T-helper 22 cell (primary cell): ENCODE results near the gene ABR.

Experiments used
- DNase-seq: peaks from one replicate; pipeline ENCODE4 v3.0.0-alpha.2; 2020; ENCODE audit warnings: low read depth

ABR gene

DNA sequence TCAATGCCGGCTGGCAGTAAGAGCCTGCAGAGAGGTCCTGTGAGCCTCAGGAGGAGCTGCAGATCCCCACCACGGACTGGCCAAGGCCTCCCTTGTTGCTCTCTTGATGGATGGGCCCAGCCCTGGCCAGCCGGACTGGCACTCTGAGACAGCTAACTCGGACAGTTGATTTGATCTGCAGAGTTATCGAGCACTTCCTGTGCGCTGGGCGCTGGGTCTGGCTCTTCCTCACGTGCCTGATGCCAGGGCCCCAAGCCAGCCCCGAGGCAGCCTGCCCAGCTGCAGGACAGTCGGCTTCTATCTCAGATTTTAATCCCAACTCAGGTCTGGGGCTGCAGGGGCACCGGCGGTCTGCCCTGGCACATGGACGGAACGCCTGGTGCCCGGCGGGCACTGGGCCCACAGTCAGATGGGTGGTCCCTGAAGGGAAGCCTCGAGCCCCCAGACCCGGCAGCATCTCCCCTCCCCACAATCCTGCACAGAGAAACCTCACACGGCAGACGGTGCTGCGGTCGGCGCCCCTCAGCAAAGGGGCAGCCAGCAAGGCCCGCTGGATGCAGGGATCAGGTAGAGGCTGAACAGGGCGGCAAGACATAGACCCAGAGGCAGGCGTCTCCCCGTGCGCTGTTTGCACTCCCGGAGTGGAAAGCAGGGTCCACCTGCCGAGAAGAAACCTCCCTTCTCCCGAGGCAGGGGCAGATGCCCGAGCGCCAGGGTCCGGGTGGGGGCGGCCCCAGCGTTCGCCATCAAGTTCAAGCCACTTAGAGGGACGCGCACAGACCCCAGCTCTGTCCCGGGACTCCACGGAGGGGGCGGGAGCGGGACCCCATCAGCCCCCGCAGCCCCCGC lies 148.9 kb downstream of the ABR start:
- DNase-seq, result no peak

DNA sequence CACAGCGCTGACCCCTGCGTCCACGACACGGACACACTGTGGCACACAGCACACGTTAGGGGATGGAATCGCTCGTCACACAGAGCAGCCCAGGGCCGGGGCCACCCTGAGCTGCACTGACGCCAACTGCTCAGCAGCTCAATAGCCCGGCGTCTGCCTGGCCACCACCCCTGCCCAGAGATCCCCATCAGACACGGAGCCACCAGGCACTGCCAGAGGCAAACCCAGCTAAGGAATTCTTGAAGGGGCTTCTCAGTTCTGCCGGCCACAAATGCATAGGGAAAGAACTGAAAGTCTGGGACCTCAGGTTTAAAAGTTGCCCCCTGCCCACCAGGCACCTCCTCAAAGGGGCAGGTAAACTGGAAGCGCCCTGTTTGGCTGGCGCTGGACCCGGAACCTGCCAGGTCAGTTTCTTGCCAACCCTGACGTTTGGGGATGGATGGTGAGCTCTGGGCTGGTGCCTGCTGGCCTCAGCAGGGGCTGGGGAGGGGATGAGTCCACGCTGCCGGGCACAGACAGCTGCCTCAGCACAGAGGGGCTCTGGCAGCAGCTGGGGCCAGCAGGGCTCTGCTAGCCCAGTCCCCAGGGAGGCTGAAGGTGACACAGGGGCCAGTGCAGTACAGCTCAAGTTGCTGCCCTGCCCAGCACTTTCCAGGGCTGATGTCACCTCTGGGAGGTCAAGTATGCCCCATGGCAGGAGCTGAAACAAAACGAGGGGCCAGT lies 149.7 kb downstream of the ABR start:
- DNase-seq, result no peak

DNA sequence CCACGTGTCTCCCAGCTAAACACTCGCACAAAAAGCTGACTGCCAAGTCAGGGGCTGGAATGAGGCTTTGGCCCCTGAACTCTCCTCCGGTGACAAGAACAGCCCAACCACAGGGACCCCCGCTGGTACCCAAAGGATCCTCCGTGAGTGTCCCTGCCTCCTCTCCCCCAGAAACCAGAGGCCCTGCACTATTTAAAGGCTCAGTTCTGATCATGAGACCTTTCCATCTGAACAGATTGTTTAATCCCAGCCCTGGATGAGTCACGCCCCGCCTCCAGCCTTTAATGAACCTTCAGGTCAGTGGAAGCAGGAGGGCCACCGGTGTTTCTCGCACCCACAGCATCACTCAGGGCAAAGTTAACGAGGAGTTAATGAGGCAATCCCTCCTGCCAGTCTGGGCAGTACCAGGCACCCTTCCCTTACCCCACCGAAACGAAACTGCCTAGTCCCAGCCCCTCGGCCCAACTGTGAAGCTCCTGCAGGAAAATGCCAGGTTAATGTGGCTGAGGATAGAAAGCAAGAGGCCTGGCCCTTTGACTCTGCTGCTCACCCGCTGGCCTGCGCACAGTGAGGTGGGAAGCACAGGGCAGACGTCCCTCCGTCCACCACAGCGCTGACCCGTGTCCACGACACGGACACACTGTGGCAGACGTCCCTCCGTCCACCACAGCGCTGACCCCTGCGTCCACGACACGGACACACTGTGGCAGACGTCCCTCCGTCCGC lies 150.4 kb downstream of the ABR start:
- no peak for DNase-seq

DNA sequence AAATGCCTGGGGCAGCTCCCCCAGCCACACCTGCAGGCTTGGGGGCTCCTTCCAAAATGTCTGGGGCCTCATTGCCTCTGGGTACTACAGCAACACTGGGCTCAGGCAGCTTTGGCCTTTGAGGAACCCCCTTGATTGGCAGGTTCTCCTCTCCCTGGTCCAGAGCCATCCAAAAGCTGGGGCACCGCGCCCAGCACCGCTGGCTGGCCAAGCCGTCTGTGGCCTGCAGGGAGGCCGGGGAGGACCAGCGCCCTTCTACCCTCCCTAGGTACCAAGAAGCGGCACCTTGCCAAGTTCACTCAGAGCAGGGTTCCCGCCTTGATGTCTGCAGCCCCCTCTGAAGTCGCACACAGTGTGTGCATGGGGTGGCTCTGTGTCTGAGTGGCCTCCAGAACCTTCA lies 152.7 kb downstream of the ABR start:
- DNase-seq, result no peak

DNA sequence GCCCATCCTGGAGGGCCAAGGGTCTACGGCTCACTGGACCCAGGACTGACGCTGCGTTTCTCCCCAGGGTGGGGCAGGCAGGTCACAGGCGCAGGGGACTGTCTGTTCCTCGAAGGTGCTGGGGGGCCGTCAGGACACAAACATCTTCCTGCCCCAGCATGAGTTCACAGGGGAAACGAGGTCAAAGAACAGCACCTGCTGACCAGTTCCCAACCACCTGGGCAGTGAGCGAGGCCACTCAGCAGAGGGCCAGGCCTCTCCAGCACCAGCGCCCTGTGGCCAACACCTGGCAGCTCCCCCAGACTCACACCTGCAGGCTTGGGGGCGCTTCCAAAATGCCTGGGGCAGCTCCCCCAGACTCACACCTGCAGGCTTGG lies 153.2 kb downstream of the ABR start:
- DNase-seq, result no peak

DNA sequence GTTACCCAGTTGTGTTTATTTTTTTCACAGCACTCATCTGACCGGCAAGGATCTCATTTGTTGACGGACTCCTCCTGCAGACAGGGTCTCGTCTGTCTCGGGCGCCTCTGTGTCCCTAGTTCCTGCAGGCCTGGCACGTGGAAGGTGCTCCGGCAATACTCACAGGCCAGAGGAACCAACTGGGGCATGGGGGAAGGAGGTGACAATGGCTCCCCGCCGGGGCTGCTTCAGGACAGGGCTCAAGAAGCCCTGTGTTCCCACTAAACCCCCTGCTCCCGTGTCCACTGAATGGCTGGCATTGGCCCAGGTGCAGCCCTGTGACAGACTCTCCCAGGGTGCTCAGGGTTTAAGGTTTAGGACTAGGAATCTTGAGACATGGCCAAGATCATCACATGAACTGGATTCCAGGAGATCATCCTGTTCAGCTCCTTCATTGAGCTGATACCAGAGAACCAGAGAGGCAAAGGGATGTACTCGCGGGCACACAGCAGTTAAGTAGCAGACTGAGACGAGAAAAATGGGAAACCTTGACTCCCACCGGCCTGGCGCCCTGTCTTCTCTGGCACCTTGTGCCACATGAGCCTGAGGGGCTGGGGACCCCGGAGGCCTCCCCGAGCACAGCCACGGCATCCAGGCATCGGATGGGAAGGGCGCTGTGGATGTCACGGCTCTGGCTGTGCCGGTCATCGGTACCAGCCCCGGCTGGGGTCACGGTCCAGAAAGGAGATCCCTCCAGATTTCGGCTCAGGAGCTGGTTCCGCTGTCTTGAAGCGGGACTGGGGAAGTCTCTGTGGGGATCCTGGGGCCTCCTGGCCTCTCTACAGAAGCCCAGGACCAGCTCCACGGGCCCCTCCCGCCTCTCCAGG lies 153.8 kb downstream of the ABR start:
- DNase-seq, result no peak

DNA sequence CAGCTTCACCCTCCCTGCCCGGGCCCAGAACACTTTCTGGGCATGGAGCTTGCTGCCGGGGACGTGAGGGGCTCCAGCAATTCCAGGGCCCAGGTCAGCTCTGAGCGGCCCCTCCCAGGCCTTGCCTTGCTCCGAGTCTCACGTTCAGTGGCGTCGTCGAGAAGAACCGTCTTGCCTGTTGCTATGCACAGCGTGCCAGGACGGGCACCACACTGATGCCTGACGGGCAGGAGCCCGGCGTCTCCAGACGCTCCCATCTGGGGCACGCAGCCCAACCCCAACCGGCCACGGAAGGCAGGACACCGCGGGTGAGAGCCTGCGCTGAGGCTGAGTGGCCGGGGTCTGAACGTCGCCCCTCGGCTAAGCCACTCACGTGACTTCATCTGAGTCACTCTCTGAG lies 155.7 kb downstream of the ABR start:
- no peak for DNase-seq

DNA sequence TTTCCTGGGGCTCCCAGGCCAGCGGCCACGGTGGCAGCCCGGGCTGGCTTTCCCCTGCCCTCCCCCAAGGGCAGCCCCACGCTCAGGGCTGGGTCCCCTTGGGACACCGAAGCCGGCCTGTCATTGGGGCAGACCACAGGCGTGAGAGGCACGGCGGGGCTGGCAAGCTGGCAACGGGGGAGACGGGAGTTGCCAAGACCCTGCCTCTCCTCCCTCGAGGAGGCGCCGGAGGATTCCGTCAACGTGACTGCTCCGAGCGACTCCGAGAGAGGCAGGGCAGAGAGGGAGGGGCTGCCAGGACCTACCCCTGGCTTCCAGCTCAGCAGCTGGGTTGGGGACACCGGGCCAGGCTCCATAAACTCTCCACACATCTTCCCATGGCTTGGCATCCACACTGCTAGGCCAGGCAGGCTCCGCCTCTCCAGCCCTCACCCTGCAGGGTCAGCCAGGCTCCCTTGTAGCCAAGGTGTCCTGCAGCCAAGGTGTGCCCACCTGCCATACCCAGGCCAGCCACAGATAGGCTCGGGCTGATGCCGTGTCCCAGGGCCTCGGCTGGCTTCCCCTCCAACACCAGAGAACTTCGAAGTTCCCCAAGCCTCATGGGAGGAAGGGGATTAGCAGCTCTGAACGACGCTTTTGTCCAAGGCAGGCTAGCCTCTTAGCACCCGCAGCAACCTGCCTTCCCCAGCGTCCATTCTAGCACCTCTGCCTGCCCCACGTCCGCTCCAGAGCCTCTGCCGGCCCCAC lies 157.3 kb downstream of the ABR start:
- no peak for DNase-seq

DNA sequence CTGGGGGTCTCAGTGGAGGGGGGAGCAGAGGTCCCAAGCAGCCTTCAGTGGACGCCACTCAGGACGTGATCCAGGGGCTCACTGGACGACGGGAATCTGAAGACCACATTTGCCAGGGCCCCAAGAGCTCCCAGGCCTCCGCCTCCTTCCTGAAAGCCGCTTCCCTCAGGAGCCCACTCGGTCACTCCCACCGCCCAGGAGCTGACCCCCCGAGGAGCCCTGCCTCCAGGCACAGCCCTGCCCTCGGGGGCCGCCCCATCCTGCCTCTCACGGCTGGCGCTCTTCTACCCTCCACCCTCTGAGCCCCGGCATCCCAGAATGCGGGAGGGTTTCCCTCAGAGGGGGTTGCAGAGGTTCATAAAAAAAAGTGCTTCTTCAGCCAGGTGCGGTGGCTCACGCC lies 158.6 kb downstream of the ABR start:
- no peak for DNase-seq

DNA sequence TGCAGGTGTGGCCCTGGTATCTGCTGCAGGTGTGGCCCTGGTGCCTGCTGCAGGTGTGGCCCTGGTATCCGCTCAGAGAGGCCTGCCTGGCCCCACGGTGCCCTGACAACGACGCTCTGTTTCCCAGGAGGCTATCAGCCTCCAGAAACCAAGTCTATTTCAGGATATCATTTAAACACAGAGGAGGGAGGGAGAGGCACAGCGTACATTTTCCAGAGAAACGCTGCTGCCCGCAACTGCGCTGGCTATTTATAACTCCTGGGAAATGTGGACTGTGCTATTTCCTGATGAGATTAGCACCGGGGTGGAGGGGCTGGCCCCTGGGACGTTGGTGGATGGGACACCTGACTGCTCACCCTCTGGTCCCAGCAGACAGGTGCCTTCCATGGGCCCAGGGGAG lies 160.3 kb downstream of the ABR start:
- DNase-seq, result no peak

DNA sequence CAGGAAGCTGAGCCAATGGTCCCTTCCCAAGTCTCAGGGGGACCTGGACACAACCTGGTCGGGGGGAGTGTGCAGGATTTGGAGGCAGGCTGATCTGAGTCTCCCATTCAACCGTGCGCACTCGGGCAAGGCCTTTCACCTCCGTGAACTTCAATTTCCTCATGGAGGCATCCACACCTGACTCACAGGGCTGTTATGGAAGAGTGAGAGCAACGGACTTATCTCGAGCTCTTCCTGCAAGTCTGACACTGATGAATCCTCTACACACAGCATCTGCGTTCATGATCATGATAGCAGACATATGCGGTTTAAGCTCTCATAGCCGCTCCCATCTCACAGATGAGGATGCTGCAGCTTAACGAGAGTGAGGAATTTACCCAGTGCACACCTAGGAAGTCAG lies 161.2 kb downstream of the ABR start:
- no peak for DNase-seq

DNA sequence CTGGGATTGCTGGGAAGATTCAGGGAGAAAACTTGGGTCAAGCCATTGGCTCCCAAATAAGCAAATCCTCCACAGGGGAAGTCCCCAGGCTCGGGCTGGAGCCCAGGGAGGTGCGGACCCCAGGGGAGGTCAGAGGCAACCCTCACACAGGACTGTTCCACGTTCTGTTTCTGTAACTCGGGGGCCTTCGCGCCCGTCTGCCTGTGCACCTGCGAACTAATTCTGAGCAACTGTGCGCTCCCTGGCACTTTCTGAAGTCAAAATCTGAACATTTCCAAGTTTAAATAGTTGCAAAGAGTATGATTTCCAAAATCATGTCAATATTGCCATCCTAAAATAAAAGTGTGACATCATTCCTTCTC lies 166.1 kb downstream of the ABR start:
- no peak for DNase-seq

DNA sequence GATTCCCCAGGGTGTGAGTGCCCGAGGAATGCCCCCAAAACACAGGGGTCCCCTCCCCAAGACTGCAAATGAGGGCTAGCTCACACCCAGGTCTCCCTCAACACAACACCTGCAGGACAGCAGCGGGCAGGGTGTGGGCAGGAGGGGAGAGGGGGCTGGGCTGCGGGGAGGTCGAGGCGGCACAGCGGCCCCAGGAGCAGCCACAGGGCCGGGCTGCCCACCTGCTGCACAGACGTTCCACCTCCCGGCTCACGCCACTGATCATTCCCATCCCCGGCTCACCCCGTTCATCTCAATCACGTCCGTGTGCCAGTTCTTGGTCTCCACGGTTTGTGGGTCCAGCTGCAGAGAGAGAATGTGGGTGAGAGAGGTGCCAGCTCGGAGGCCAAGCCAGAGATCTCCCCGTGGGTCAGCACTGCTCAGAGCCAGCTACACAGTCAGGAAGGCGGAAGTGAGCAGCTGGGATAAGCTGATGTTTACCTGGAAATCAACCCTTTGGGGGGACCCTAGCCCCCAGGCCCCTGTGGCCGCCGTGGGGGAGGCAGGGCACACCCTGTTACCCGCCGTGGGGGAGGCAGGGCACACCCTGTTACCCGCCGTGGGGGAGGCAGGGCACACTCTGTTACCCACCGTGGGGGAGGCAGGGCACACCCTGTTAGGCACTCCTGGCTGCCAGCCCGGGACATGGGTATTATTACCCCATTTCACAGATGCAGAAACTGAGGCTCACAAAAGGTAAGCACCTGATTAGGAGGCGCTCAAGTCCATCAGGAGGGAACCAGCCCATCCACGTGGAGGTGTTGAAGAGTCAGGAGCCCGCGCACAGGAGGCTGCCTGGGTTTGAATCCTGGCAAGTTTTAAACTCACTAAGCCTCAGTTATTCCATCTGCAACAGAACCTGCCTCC lies 166.7 kb downstream of the ABR start:
- DNase-seq, result no peak

DNA sequence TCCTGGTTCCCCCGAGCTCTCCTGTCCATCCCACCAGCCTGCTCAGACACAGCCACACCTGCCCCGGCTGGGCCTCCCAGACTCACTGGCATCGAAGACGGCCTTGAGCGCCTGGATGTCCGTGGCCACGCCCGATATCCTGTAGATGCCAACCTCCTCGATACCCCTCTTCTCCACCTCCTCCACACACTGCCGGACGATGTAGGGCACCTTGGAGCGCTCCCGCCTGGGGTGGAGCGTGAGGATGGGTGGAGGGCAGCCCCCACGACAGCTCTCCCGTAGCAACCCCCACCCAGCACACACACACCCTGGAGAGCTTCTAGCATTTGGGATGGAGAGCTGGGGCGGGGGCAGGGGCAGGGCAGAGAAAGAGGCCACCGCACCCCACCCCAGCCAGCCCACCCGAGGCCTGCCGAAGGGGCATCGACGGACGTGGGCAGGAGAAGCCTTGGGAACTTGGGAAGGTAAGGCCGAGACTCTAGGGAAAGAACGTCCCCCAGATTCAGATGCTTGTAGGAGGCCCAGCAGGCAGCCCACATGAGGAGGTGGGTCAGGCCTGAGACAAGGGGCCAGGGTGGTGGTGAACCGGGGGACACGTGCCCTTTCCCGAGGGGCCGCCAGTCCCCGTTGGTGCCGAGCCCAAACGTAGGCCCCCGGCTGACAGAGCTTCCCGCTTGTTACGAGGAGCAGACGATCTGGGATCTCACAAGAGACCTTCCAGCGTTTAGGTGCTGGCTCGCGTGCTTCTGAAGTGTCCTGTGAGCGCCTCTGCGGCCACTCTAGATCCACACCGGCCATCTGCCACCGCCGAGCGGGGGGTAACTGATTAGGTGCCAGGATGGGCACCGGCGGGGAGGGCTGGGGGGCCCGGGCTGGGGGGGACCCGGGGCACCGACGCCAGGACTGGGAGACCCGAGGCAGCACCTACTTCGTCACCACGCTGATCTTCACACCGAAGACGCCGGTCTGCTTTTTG lies 167.7 kb downstream of the ABR start:
- no peak for DNase-seq

DNA sequence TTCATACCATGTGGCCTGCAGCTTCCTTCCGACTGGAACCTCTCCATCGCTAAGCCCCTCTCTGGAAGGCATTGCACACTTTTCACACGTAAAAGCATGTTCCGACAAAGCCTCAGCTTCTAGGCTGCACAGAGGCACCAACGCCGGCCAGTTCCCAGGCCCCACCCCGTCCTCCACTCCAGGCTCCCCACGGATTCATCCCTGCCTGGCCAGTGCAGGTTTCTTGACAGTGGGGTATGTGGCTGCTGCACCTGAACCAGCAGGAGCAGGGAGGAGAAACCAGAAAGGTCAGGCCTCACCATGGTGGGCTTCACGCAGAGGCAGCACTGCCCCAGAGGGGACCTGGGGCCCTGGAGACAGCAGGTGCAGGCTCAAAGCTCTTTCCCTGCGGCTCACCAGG lies 168.6 kb downstream of the ABR start:
- DNase-seq, result no peak

DNA sequence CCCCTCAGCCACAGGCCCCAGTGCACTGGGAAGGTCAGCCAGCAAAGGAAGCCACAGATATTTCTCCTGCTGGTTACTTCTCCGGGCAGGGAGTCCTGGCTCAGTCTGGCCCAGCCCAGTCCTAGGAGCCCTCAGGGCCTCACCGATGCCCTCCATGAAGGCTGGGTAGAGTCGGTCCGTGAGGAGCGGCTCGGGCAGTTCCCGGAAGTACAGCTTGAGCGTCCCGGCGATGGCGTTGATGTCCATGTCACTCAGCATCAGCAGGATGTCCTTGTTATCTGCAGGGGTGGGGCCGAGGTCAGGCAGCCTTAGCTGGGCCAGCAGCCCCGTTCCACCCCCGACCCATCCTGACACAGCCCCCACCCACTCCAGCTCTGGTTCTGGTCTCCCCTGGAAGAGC lies 169.2 kb downstream of the ABR start:
- DNase-seq, result no peak

DNA sequence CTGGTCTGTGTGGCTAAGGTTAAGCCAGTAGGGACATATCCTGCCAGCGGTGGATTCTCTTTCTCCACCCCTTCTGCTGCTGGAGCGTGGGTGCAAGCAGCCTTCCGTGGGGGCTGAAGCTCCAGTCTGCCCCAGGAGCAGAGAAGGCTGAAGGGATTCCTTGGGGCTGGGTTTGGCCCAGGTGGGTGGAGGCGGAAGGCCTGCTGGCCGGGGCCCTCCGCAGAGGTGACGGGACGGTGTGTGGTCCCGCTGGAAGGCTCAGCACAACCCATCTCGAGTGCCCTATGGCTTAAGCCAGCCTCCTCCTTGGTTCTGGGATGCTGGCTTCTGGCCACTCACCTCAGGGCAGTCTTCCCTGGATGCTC lies 169.7 kb downstream of the ABR start:
- DNase-seq, result no peak

DNA sequence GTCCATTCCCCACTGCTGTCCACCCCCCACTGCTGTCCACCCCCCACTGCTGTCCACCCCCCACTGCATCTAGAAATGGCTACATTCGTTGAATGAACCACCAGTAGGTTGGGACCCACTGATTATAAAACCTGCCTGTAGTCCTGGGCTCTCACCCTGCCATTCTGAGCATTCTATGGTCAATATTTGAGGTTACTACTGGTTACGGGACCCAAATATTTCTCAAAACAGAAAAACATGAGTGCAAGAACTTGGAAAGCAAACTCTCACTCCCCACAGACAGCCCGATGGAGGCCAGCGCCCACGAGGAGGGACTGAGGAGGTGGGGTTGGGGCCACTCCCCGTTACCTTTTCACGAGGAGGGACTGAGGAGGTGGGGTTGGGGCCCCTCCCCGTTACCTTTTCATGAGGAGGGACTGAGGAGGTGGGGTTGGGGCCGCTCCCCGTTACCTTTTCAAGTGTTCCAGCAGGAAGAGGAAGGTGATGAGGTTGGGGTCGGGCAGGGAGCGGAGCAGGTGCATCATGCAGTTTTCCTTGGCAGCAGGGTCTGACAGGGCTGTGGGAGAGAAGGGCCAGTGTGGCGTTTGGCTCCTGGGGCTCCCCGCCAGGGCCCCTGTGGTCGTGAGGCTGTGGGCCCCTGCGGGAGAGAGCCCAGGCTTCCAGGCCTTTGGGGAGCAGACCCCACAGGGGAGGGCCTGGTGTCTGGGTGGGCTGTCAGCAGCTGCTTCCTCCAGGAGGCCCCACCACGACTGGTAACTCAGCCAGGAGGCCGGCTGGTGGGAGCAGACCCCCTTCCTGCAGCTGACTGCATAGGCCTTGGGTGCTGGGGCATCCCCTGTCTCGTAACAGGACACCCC lies 170.3 kb downstream of the ABR start:
- no peak for DNase-seq
